ENCODE data around the gene NSL1.
A peak's percentile ranks its signal among the peaks of the same experiment; 100 is the strongest.

Gene NSL1

DNA sequence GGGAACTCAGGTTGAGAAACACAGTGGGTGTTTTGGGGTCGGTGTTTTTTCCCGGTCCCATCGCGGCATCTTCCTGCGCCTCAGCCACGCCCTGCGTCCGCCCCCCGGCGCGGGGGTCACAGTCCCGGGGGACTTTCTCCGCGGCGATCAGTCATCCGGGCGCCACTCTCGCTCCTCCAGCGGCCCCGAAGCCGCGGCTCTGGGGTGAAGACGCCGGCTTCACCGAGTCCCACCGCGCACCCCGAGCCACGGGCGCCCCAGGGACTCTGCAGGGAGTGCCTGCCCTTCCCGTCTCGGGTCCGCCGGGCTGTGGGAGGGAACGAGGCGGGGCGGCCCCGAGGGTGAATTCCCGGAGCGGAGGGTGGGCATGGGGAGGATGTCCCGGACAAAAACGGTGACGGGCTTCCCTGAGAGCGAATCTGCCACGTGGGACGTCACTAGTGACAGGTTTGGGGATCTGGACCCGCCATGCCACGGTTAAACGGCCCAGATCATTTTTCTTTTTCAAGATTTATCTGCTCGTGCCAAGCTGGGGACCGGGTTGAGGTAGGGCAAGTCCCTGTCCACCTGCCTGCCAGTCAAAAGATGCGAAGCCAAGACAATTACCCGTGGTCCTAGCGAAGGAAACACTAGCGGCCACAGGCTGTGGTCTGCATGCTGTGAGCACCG is 91.2 kb downstream of the NSL1 start:
- Mint-ChIP-seq H3K9me3 (no peaks in the 10 kb centered on the region), H3K27me3 (peaks cover 4% of the 10 kb centered on the region), H3K27ac (no peak overlapping the region), H3K4me1 (peaks cover 36% of the 10 kb centered on the region), H3K4me3 (peak overlapping the region; percentile 87), H3K36me3 (no peaks in the 10 kb centered on the region)
- peak in 1 of 2 donors; percentile 51 for DNase-seq (ENCODE audit: low spot score in 2 of 2)
- ATAC-seq (ENCODE audit: low read depth): peak; percentile 39

DNA sequence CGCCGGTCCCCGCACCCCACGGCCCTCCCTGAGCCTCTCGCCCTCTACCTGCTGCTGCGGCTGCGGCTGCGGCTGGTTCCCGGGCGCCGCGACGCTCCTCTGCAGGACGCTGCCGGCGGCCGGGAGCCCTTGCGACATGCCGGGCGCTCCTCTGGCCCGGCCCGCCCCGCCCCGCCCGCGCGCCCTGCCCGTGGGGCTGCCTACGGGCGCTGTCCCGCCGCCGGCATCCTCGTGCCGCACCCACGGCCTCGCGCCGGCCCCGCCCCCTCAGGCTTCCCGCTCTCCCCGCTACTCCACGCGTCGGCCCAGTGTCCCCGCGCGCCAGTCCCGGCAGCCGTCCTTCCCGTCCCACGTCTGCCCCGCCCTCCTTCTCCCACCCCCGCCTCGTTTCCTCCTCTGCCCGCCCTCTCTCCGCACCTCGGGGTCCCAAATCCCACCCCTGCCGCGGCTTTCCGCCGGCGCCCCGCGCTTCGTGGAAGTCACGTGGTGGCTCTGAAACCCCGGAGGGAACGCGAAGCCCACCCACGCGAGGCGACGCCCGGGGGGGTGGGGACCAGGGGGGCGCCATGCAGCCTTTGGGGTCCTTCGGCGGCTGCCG is 91.9 kb downstream of the NSL1 start, which contains the start of gene BATF3:
BATF3 (minus strand) TSS at position 216 of the 598 bp plus-strand sequence; CDS start at position 138, 78 bp downstream.
- Mint-ChIP-seq H3K27me3 (peaks cover 4% of the 10 kb centered on the region), H3K4me3 (peak within 1 kb of the TSS; percentile 87), H3K9me3 (no peaks in the 10 kb centered on the region), H3K4me1 (peaks cover 36% of the 10 kb centered on the region), H3K36me3 (no peaks in the 10 kb centered on the region), H3K27ac (no peak within 1 kb of the TSS)
- peak; percentile 32 for ATAC-seq (ENCODE audit: low read depth)
- peak in 1 of 2 donors; percentile 27 for DNase-seq (ENCODE audit: low spot score in 2 of 2)

DNA sequence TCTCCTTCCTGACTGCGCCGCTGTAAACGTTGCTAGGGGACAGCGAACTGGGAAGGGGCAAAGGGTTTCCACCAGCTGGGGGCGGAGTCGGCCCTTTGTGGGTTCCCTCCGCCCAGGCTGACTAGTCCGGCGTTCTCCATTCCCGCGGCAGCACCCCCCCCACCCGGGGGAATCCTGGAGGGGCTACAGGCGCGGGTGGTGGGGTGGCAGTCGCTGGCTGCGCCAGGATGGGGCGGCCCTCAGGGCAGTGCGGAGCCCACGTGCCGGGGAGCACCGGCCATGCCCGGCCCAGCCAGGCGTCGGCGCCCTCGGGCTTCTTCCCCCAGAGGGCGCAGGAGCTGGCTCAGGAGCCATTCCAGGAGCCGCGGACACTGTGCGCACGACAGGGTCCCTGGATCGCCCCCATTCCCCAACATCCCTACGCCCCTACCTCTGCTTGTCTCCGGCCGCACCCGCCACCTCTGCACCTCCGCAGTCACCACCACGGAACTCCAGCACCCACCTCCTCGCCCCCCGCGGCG is 92.4 kb downstream of the NSL1 start:
- Mint-ChIP-seq H3K27me3 (peaks cover 4% of the 10 kb centered on the region), H3K4me1 (peaks cover 34% of the 10 kb centered on the region)
- peak; percentile 70 for ATAC-seq (ENCODE audit: low read depth)

DNA sequence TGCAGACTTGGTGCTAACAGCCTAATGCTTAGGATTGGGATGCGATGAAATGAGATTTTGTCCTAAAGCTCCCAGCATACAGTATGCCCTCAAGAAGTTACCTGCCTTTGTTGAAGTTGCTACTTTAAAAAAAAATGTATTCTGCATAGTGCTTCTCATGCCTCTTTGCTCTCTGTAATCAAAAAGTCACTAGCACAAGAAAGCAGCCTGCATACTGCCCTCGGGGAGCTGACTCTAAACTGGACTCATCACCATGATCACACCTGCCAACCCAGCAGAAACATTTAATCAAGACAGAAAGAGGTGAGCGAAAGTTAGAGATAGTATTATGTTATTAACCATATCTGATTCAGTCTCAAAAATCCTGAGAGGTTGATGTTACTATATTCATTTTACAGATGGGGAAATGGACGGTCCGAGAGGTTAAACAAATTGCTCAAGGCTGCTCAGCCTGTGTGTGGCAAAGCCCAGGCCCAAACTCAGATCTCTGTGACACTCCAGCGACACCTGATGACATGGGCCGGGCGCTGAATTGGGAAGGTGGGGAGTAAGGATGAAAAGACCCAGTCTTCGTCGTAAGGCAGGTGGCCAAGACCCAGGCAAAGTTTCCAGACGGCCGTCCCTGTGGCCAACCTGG is 93.0 kb downstream of the NSL1 start:
- DNase-seq (ENCODE audit: low spot score in 2 of 2): no peak
- no peak for ATAC-seq (ENCODE audit: low read depth)
- Mint-ChIP-seq H3K27ac (no peak overlapping the region), H3K36me3 (no peaks in the 10 kb centered on the region), H3K4me1 (peaks cover 33% of the 10 kb centered on the region), H3K27me3 (peaks cover 4% of the 10 kb centered on the region), H3K9me3 (no peaks in the 10 kb centered on the region), H3K4me3 (peak overlapping the region; percentile 87)

More for the DNA sequence above, 92.4 kb downstream of the NSL1 start:
- Mint-ChIP-seq H3K9me3 (no peaks in the 10 kb centered on the region), H3K36me3 (no peaks in the 10 kb centered on the region), H3K27ac (no peak overlapping the region), H3K4me3 (peak overlapping the region; percentile 87)
- peak in 1 of 2 donors; percentile 46 for DNase-seq (ENCODE audit: low spot score in 2 of 2)

DNA sequence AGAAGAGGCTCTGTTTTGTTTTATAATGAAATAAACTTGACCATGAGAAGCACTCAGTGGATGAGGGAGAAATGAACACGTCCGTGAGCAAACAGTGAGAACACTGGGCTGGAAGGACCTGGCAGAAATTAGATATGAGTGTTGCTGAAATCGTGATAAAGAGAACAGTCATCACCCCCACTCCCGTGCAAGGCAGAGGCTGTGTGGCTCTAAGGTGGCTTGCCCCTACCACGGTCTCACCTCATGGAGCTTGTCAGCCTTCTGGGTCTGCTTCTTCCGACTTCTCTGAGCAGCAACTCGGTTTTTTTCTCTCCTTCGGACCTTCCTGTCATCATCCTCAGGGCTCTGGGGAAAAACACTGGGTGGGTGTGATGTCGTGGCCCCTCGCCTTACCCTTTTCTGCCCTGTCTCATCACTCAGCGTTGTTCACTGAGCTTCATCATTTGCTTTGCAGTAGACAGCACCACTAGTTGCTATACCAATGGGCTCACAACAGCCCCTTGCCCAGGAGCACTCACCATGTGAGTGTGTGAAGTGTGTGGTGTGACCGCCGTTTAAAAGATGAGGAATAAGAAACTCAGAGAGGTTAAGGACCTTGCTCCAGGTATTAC is 94.8 kb downstream of the NSL1 start:
- Mint-ChIP-seq H3K27me3 (peaks cover 4% of the 10 kb centered on the region), H3K4me3 (no peak overlapping the region), H3K9me3 (no peaks in the 10 kb centered on the region), H3K4me1 (peaks cover 31% of the 10 kb centered on the region), H3K27ac (peak overlapping the region; percentile 22), H3K36me3 (no peaks in the 10 kb centered on the region)
- ATAC-seq (ENCODE audit: low read depth) (no peak), DNase-seq (ENCODE audit: low spot score in 2 of 2) (no peak)

DNA sequence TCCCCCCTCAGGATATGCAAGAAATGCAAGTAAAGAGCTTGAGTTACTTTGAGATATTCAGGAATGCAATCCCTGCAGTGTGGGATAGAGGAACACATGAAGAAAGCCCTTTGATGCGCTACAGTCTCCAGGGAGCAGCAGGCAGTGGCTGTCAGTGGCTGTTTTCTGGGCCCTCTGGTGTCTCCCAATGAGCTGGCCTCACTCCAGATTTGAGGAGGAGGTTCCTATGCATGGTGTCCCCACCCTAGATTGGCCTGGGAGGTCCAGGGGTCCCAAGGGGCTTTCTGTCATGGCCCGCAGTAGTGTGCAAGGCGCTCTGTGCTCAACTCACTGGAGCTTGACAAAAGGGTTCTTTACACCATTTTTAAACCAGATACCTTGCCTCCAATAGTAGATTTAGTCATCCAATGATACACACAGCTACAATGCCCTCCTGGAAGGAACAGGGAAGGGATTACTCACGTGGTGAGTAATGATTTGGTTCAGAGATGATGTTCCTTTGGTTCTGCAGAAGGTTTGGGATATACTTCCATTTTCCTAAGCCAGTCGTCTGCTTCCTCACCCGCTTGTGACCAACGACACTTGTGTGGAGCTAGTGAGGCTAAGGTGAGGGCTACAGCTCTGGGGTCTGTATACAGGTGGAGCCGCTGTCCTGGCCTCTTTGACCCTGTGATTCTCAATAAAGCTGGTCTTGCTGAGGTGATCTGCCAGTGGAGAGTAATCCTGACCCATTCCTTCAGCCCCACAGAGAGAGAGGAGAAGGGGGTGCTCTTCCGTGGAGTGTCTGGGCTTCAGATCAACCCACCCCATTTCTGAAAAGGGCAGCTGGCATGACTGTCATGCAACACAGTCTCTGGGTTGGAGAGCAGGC is 98.6 kb downstream of the NSL1 start:
- Mint-ChIP-seq H3K27ac (no peak overlapping the region), H3K4me3 (no peak overlapping the region), H3K36me3 (no peaks in the 10 kb centered on the region), H3K9me3 (no peaks in the 10 kb centered on the region), H3K27me3 (peaks cover 4% of the 10 kb centered on the region), H3K4me1 (peaks cover 17% of the 10 kb centered on the region)
- ATAC-seq (ENCODE audit: low read depth) (no peak), DNase-seq (ENCODE audit: low spot score in 2 of 2) (no peak)

DNA sequence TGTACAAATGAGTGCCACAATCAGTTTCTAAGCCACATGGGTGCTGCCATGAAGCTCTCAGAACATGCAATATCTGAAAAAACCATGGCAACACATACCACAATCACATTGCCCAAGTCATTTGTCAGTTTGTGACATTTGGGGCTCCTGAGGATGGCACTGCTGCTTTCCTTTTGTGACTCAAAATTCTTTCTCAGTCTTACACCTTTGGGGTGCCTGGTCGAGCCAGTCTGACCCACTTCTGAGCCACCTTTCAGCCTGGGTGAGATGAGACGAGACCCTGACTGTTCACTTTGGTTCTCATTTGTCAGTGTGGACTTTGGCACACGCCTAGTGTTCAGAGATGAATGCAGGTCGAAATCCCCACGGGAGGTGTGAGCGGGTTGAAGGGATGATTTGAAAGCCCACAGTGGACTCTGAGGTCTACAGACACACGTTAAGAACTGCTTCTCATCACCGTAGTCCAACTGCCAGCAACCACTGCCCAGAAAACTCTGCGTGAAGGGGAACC is 100.0 kb downstream of the NSL1 start:
- no peak for ATAC-seq (ENCODE audit: low read depth)
- no peak for DNase-seq (ENCODE audit: low spot score in 2 of 2)
- no peaks in the 10 kb centered on the region for H3K36me3 Mint-ChIP-seq

DNA sequence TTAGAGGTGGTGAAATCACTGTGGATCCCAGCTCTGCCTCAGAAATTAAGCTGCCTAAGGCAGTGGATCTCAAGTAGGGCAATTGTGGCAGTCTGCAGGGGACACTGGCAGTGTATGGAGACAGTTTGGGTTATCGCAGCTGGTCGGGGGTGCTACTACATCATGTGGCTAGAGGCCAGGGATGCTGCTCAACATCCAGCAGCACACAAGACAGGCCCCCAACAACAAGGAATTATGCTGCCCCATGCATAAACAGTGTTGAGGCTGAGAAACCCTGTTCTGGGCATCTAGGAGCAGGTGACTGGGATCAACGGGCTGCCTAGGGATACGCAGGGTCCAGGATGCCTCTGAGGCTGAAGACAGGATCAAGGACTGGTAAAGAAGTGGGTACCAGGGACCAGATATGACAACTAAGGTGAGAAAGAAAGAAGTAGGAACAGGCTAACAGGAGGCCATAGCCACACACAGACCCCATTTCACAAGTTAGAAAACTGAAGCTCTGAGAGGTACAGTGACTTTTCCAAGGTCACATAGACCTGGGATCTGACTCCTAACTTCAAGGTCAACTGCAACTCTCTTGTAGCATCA is 100.7 kb downstream of the NSL1 start:
- no peak for DNase-seq (ENCODE audit: low spot score in 2 of 2)
- Mint-ChIP-seq H3K9me3 (no peaks in the 10 kb centered on the region), H3K27me3 (no peaks in the 10 kb centered on the region), H3K4me1 (no peaks in the 10 kb centered on the region), H3K36me3 (no peaks in the 10 kb centered on the region), H3K4me3 (no peak overlapping the region), H3K27ac (no peak overlapping the region)
- ATAC-seq (ENCODE audit: low read depth): no peak

More for the DNA sequence above, 100.0 kb downstream of the NSL1 start:
- H3K4me1 Mint-ChIP-seq: peaks cover 7% of the 10 kb centered on the region
- H3K4me3 Mint-ChIP-seq: no peak overlapping the region
- peaks cover 4% of the 10 kb centered on the region for H3K27me3 Mint-ChIP-seq
- H3K9me3 Mint-ChIP-seq: no peaks in the 10 kb centered on the region
- H3K27ac Mint-ChIP-seq: no peak overlapping the region

DNA sequence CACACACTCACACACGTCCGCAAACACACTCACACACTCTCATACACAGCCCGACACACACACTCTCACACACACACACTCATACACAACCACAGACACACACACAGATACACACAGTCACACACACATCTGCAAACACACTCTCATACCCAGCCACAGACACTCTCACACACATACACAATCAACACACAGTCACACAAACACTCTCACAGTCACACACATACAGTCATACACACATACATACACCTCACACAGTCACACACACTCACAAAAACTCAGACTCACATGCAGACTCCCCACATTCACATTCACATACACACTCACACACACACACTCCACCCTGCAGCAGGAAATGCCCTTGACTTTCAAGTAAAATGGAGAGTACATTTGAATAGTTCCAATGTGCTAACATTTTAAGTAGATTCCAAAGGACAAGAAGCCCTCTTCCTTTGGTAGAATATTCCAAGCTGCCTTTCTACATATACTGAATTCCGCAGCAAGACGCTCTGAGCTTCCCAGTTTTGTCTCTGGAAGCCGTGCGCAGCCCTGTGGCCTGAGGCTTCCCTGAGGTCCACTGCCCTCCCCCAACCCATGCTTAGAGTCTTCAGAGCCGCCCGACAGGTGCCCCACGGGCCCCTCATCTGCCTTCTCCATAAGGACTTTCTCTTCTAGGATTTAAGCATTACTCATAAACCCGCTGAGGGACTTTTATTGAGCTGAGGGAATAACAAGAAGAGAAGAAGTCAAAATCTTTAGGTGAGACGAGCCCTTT is 101.6 kb downstream of the NSL1 start:
- no peaks in the 10 kb centered on the region for H3K36me3 Mint-ChIP-seq
- DNase-seq (ENCODE audit: low spot score in 2 of 2): no peak
- no peaks in the 10 kb centered on the region for H3K4me1 Mint-ChIP-seq
- ATAC-seq (ENCODE audit: low read depth): no peak
- no peaks in the 10 kb centered on the region for H3K27me3 Mint-ChIP-seq
- no peak overlapping the region for H3K27ac Mint-ChIP-seq
- H3K4me3 Mint-ChIP-seq: no peak overlapping the region
- no peaks in the 10 kb centered on the region for H3K9me3 Mint-ChIP-seq

DNA sequence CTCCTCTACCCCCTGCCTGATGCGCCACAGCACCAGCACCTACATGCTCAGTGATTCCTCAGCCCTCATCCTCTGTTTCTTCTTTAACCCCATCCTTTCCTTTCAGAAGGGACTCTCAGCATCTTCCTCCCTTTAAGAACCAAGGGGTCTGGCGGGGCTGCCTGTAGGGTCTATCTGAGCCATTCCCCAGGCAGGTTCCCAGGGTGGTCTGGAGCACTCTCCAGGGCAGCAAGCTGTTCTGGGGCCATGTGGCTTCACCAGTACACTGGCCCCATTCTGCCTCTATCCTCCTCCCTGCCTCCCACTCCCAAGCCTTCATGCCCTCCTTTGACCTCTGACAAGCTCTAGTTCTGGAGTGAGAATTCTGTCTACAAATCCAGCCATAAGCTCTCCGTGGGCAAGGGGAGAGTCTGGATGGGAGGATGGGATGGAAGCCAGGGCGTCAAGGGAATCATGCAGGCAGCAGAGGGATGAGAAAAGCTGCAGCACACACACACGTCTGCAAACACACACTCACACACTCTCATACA is 102.3 kb downstream of the NSL1 start:
- H3K27me3 Mint-ChIP-seq: no peaks in the 10 kb centered on the region
- H3K36me3 Mint-ChIP-seq: no peaks in the 10 kb centered on the region
- no peak overlapping the region for H3K27ac Mint-ChIP-seq
- no peak overlapping the region for H3K4me3 Mint-ChIP-seq
- DNase-seq (ENCODE audit: low spot score in 2 of 2) (no peak), ATAC-seq (ENCODE audit: low read depth) (no peak)
- H3K9me3 Mint-ChIP-seq: no peaks in the 10 kb centered on the region
- H3K4me1 Mint-ChIP-seq: no peaks in the 10 kb centered on the region

DNA sequence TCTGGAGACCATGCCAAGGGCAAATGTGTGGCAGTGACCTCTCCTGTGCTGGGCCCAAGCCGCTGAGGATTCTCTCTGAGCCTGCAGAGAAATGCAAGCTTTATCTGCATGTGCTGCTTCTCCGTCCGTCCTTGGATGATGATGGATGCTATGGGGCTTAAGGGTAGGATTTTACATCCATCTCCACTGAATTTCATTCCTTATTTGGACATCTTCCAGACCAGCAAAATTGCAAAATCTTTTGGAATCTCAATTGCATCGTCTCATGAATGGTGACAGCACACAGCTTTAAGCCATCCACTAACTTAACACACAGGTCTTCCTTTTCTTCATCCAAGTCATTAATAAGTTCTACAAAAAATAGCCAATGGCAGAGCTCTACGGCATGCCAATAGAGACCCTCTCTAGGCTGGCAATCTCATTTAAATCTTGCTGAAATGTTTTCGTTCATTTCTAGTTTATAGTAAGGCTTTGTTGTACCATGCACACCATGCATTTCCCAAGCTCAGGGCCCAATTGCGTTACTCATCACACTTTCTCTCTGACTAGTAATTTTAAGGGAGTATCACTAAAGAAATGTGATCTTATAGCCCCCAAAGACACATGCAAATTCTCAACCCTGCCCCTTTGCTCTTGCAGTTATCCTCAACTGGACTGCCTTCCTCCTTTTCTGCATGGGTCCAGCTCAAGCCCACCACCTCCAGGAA is 103.1 kb downstream of the NSL1 start:
- no peaks in the 10 kb centered on the region for H3K36me3 Mint-ChIP-seq
- H3K4me1 Mint-ChIP-seq: peaks cover 7% of the 10 kb centered on the region
- H3K9me3 Mint-ChIP-seq: no peaks in the 10 kb centered on the region
- H3K27ac Mint-ChIP-seq: no peak overlapping the region
- H3K27me3 Mint-ChIP-seq: no peaks in the 10 kb centered on the region
- H3K4me3 Mint-ChIP-seq: no peak overlapping the region
- ATAC-seq (ENCODE audit: low read depth): no peak
- DNase-seq (ENCODE audit: low spot score in 2 of 2): no peak

DNA sequence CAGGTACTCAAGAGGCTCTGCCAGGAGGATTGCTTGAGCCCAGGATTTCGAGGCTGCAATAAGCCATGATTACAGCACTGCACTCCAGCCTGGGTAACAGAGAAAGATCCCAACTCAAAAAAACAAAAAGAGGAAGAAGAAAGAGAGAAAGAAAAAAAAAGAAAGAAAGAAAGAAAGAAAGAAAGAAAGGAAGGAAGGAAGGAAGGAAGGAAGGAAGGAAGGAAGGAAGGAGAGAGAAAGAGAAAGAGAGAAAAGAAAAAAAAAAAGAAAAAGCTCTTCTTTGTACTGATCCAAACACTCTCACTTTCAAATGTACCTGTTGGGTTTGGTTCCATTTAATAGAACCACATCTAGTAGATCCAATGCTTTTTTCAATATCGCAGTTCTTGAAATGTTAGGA is 103.8 kb downstream of the NSL1 start:
- ATAC-seq (ENCODE audit: low read depth): no peak
- H3K9me3 Mint-ChIP-seq: no peaks in the 10 kb centered on the region
- no peak for DNase-seq (ENCODE audit: low spot score in 2 of 2)
- no peak overlapping the region for H3K4me3 Mint-ChIP-seq
- peaks cover 14% of the 10 kb centered on the region for H3K4me1 Mint-ChIP-seq
- H3K27ac Mint-ChIP-seq: no peak overlapping the region
- no peaks in the 10 kb centered on the region for H3K36me3 Mint-ChIP-seq
- no peaks in the 10 kb centered on the region for H3K27me3 Mint-ChIP-seq

Data from memory B cell (primary cell).